Activated T-helper 17 cell treated with anti-CD3 and anti-CD28 coated beads, Interleukin-2, amount 50 U/mL, for 72 hours (primary cell): ENCODE measurements around the gene TPPP. TPM values are rescaled to one million over a fixed set of nuclear protein-coding genes. Genes with fewer than 3 reads are reported as not detected.
"Not testable (repeated sequence)": the region's sequence is repeated elsewhere in the genome, so short reads cannot be mapped to it uniquely, and the experiment has no call there.

ENCODE experiments used
- ATAC-seq: fragments of 150-1000 bp; cut with Tn5 transposase; replicated peaks from 2 replicates; pipeline ENCODE4 v1.10.0; 2021; ENCODE audit warnings: mild to moderate bottlenecking, moderate library complexity
- H3K27ac Mint-ChIP-seq: one replicate; pipeline ENCODE4 v1.8.0; 2022; ENCODE audit warnings: mixed read lengths
- H3K27me3 Mint-ChIP-seq: one replicate; pipeline ENCODE4 v1.8.0; 2022; ENCODE audit warnings: mixed read lengths
- H3K36me3 Mint-ChIP-seq: one replicate; pipeline ENCODE4 v1.8.0; 2022; ENCODE audit warnings: low read depth, mild to moderate bottlenecking, mixed read lengths
- H3K4me1 Mint-ChIP-seq: one replicate; pipeline ENCODE4 v1.8.0; 2022; ENCODE audit warnings: mixed read lengths
- H3K4me3 Mint-ChIP-seq: one replicate; pipeline ENCODE4 v1.8.0; 2022; ENCODE audit warnings: mild to moderate bottlenecking, mixed read lengths
- H3K9me3 Mint-ChIP-seq: one replicate; pipeline ENCODE4 v1.8.0; 2022; ENCODE audit warnings: mixed read lengths
- total RNA-seq, 2 donors: library from RNA; stranded (reverse); gene quantifications; one replicate each; pipeline ENCODE4 v1.2.3, GENCODE V29; 2022

TPPP gene
- total RNA-seq, 2 donors from 2014 or later = 0.19 to 1.4 TPM

GRCh38 chr5:641331-641765, 51.8 kb downstream of the TPPP start:
- no peak for ATAC-seq
- Mint-ChIP-seq H3K27me3 (no peaks in the 10 kb centered on the region), H3K4me1 (no peaks in the 10 kb centered on the region), H3K9me3 (no peaks in the 10 kb centered on the region), H3K36me3 (peaks cover 68% of the 10 kb centered on the region), H3K4me3 (no peak overlapping the region), H3K27ac (no peak overlapping the region)

- Mint-ChIP-seq H3K4me3 (no peak overlapping the region), H3K27ac (no peak overlapping the region), H3K36me3 (peaks cover 68% of the 10 kb centered on the region), H3K4me1 (no peaks in the 10 kb centered on the region), H3K27me3 (no peaks in the 10 kb centered on the region), H3K9me3 (no peaks in the 10 kb centered on the region)
- ATAC-seq = no peak
These were observed 52.5 kb downstream of the TPPP start for GRCh38 chr5:640461-641330.

GRCh38 chr5:639584-640213, 53.5 kb downstream of the TPPP start:
- no peaks in the 10 kb centered on the region for H3K27me3 Mint-ChIP-seq
- H3K27ac Mint-ChIP-seq = no peak overlapping the region
- no peak for ATAC-seq
- H3K9me3 Mint-ChIP-seq = no peaks in the 10 kb centered on the region
- H3K4me1 Mint-ChIP-seq = no peaks in the 10 kb centered on the region
- no peak overlapping the region for H3K4me3 Mint-ChIP-seq
- peaks cover 70% of the 10 kb centered on the region for H3K36me3 Mint-ChIP-seq

- Mint-ChIP-seq H3K27ac (no peak overlapping the region), H3K36me3 (peaks cover 70% of the 10 kb centered on the region), H3K4me3 (no peak overlapping the region), H3K27me3 (no peaks in the 10 kb centered on the region), H3K9me3 (no peaks in the 10 kb centered on the region), H3K4me1 (no peaks in the 10 kb centered on the region)
- no peak for ATAC-seq
These were observed 54.0 kb downstream of the TPPP start for GRCh38 chr5:639253-639530.

- Mint-ChIP-seq H3K9me3 (no peaks in the 10 kb centered on the region), H3K27ac (no peak overlapping the region), H3K27me3 (no peaks in the 10 kb centered on the region), H3K4me1 (no peaks in the 10 kb centered on the region), H3K4me3 (no peak overlapping the region), H3K36me3 (peaks cover 72% of the 10 kb centered on the region)
- ATAC-seq = no peak
These were observed 54.5 kb downstream of the TPPP start for GRCh38 chr5:638501-639252.

- H3K9me3 Mint-ChIP-seq = no peaks in the 10 kb centered on the region
- no peaks in the 10 kb centered on the region for H3K4me1 Mint-ChIP-seq
- H3K27me3 Mint-ChIP-seq = no peaks in the 10 kb centered on the region
These were observed 55.3 kb downstream of the TPPP start for GRCh38 chr5:637581-638450.

GRCh38 chr5:636951-637350, 56.2 kb downstream of the TPPP start:
- no peak for ATAC-seq
- no peaks in the 10 kb centered on the region for H3K4me1 Mint-ChIP-seq
- H3K9me3 Mint-ChIP-seq = no peaks in the 10 kb centered on the region
- peaks cover 75% of the 10 kb centered on the region for H3K36me3 Mint-ChIP-seq
- H3K27me3 Mint-ChIP-seq = no peaks in the 10 kb centered on the region
- H3K4me3 Mint-ChIP-seq = no peak overlapping the region
- H3K27ac Mint-ChIP-seq = no peak overlapping the region

More at GRCh38 chr5:637581-638450, 55.3 kb downstream of the TPPP start:
- Mint-ChIP-seq H3K4me3 (no peak overlapping the region), H3K27ac (no peak overlapping the region), H3K36me3 (peaks cover 75% of the 10 kb centered on the region)
- ATAC-seq = no peak

GRCh38 chr5:635306-636055, 57.7 kb downstream of the TPPP start:
- no peaks in the 10 kb centered on the region for H3K9me3 Mint-ChIP-seq
- H3K4me3 Mint-ChIP-seq = no peak overlapping the region
- ATAC-seq = no peak
- no peaks in the 10 kb centered on the region for H3K27me3 Mint-ChIP-seq
- no peaks in the 10 kb centered on the region for H3K4me1 Mint-ChIP-seq
- peaks cover 64% of the 10 kb centered on the region for H3K36me3 Mint-ChIP-seq
- H3K27ac Mint-ChIP-seq = no peak overlapping the region

- peaks cover 54% of the 10 kb centered on the region for H3K36me3 Mint-ChIP-seq
These were observed 59.0 kb downstream of the TPPP start for GRCh38 chr5:634191-634590.

GRCh38 chr5:633501-633955, 59.6 kb downstream of the TPPP start:
- no peaks in the 10 kb centered on the region for H3K27me3 Mint-ChIP-seq
- ATAC-seq = no peak
- H3K27ac Mint-ChIP-seq = no peak overlapping the region

More at GRCh38 chr5:634191-634590, 59.0 kb downstream of the TPPP start:
- no peak overlapping the region for H3K27ac Mint-ChIP-seq
- no peak overlapping the region for H3K4me3 Mint-ChIP-seq
- no peaks in the 10 kb centered on the region for H3K9me3 Mint-ChIP-seq
- no peak for ATAC-seq
- H3K27me3 Mint-ChIP-seq = no peaks in the 10 kb centered on the region
- no peaks in the 10 kb centered on the region for H3K4me1 Mint-ChIP-seq

GRCh38 chr5:628351-629205, 64.6 kb downstream of the TPPP start:
- H3K9me3 Mint-ChIP-seq, H3K4me3 Mint-ChIP-seq, H3K4me1 Mint-ChIP-seq, H3K27me3 Mint-ChIP-seq, H3K27ac Mint-ChIP-seq, ATAC-seq: not testable (repeated sequence)
- peaks cover 42% of the 10 kb centered on the region for H3K36me3 Mint-ChIP-seq

More at GRCh38 chr5:633501-633955, 59.6 kb downstream of the TPPP start:
- Mint-ChIP-seq H3K36me3 (peaks cover 47% of the 10 kb centered on the region), H3K9me3 (no peaks in the 10 kb centered on the region), H3K4me3 (no peak overlapping the region), H3K4me1 (no peaks in the 10 kb centered on the region)

- Mint-ChIP-seq H3K4me1 (no peaks in the 10 kb centered on the region), H3K9me3 (no peaks in the 10 kb centered on the region), H3K27ac (no peak overlapping the region), H3K4me3 (no peak overlapping the region), H3K27me3 (no peaks in the 10 kb centered on the region), H3K36me3 (peaks cover 40% of the 10 kb centered on the region)
- no peak for ATAC-seq
These were observed 65.3 kb downstream of the TPPP start for GRCh38 chr5:627840-628239.

GRCh38 chr5:626850-627249, 66.3 kb downstream of the TPPP start:
- Mint-ChIP-seq H3K4me3 (no peak overlapping the region), H3K4me1 (no peaks in the 10 kb centered on the region), H3K9me3 (no peaks in the 10 kb centered on the region), H3K27ac (no peak overlapping the region), H3K27me3 (no peaks in the 10 kb centered on the region), H3K36me3 (peaks cover 44% of the 10 kb centered on the region)
- no peak for ATAC-seq
